HL-60 (cell line): ENCODE measurements around the gene PRDM12.

ENCODE experiments used
- CTCF ChIP-seq: IDR thresholded peaks from one replicate; pipeline ENCODE4 v1.5.1; 2011; ENCODE audit warnings: low read length, control low read depth, inconsistent platforms; ENCODE audit not compliant: insufficient read depth
- POLR2AphosphoS5 ChIP-seq: IDR thresholded peaks from 2 replicates; pipeline ENCODE4 v1.6.1; 2012; ENCODE audit warnings: low read depth
- SPI1 ChIP-seq: IDR thresholded peaks from 2 replicates; pipeline ENCODE4 v1.6.1; 2012; ENCODE audit warnings: low read depth, mild to moderate bottlenecking, borderline replicate concordance
- TF ChIP-seq, protein P1 (sequence below): IDR thresholded peaks from 2 replicates; pipeline ENCODE4 v1.6.1; 2012; ENCODE audit warnings: low read depth; ENCODE audit not compliant: insufficient replicate concordance

DNA sequence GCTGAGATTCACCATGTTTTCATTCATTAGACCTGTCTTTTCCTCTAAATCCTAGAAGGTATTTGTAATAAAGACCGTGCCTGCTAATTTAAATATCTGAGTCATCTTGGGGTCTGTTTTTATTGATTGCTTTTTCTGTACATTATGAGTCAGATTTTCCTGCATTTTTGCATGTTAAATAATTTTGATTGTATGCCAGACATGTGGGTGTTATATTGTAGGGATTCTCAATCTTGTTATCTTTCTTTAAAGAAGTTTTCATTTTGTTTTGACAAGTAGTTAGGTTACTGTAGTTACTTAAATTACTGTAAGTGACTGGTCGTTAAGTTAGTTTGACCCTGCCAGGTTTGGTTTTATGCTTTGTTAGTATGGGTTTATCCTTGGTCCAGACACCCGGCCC lies 64.3 kb downstream of the PRDM12 start:
- TF ChIP-seq CTCF (no peak), POLR2AphosphoS5 (no peak), SPI1 (no peak)
- TF ChIP-seq, protein P1, sequence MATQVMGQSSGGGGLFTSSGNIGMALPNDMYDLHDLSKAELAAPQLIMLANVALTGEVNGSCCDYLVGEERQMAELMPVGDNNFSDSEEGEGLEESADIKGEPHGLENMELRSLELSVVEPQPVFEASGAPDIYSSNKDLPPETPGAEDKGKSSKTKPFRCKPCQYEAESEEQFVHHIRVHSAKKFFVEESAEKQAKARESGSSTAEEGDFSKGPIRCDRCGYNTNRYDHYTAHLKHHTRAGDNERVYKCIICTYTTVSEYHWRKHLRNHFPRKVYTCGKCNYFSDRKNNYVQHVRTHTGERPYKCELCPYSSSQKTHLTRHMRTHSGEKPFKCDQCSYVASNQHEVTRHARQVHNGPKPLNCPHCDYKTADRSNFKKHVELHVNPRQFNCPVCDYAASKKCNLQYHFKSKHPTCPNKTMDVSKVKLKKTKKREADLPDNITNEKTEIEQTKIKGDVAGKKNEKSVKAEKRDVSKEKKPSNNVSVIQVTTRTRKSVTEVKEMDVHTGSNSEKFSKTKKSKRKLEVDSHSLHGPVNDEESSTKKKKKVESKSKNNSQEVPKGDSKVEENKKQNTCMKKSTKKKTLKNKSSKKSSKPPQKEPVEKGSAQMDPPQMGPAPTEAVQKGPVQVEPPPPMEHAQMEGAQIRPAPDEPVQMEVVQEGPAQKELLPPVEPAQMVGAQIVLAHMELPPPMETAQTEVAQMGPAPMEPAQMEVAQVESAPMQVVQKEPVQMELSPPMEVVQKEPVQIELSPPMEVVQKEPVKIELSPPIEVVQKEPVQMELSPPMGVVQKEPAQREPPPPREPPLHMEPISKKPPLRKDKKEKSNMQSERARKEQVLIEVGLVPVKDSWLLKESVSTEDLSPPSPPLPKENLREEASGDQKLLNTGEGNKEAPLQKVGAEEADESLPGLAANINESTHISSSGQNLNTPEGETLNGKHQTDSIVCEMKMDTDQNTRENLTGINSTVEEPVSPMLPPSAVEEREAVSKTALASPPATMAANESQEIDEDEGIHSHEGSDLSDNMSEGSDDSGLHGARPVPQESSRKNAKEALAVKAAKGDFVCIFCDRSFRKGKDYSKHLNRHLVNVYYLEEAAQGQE = no peak
